Esophagus squamous epithelium (tissue), 5 donors: ENCODE measurements around the gene ETV1. TPM values are rescaled to one million over a fixed set of nuclear protein-coding genes. Genes with fewer than 3 reads are reported as not detected.

ENCODE experiments used
- DNase-seq: peaks from one replicate; lab custom pipeline; 2025; lab: John Stamatoyannopoulos, UW
- H3K27ac ChIP-seq, 4 donors: fragments of 200-600 bp; sonication (generic); one replicate each; pipeline ENCODE4 v1.5.1; 2016 to 2019; ENCODE audit warnings: mild to moderate bottlenecking in 1 of 4
- H3K27me3 ChIP-seq, 4 donors: fragments of 200-600 bp; sonication (generic); 1 replicate in 3 of 4; 2 replicates in 1 of 4; pipeline versions ENCODE4 v1.5.1 to v1.6.0; 2017 to 2021; ENCODE audit warnings: antibody characterized with exemption in 1 of 4
- H3K36me3 ChIP-seq, 3 donors: fragments of 200-600 bp; sonication (generic); one replicate each; pipeline ENCODE4 v1.5.1; 2016 to 2019
- H3K4me1 ChIP-seq, 3 donors: fragments of 200-600 bp; sonication (generic); one replicate each; pipeline ENCODE4 v1.5.1; 2017 to 2019
- H3K4me3 ChIP-seq, 4 donors: fragments of 200-600 bp; sonication (generic); 1 replicate in 3 of 4; 2 replicates in 1 of 4; pipeline ENCODE4 v1.5.1; 2016 to 2019; ENCODE audit warnings: mild to moderate bottlenecking in 2 of 4, moderate library complexity in 1 of 4
- H3K9me3 ChIP-seq, 3 donors: fragments of 200-600 bp; sonication (generic); one replicate each; pipeline ENCODE4 v1.5.1; 2016 to 2019
- CTCF ChIP-seq, 6 experiments: fragments of 450-650 bp in 4 of 6; fragments of 200-600 bp in 2 of 6; sonication (generic) in 2 of 6; IDR thresholded peaks; one replicate each; pipeline ENCODE4 v1.5.1; 2016 to 2019; ENCODE audit warnings: antibody characterized with exemption in 6 of 6, mild to moderate bottlenecking in 4 of 6, moderate library complexity in 4 of 6
- POLR2A ChIP-seq, 4 donors: fragments of 450-650 bp; IDR thresholded peaks; one replicate each; pipeline ENCODE4 v1.6.1; 2017; ENCODE audit warnings: antibody characterized with exemption in 4 of 4, mild to moderate bottlenecking in 4 of 4, moderate library complexity in 3 of 4
- WGBS, 2 donors: methylation state at CpG; one replicate each; pipeline ENCODE4 v1.1.5; 2018; 5-methylcytosine and 5-hydroxymethylcytosine counted together
- intact Hi-C: fragments of 100-400 bp; cut with DNase I; formaldehyde crosslinking; loops from one replicate; pipeline ENCODE4 v1.15.0; 2022
- total RNA-seq, 4 donors: library from RNA; depleted of rRNA; stranded (reverse); fragments of >200 nt; gene quantifications; one replicate each; pipeline ENCODE4 v1.1.0, GENCODE V29; 2016
- donor health status: DM: yes; HTN: yes; CAD: no.

ETV1 gene
- total RNA-seq, 4 donors from 2014 or later, result 0.27 to 10.0 (median 1.6) TPM

GRCh38 chr7:13856012-13856411 lies 133.5 kb downstream of the ETV1 start:
- H3K36me3 ChIP-seq, result no peaks in the 10 kb centered on the region
- TF ChIP-seq POLR2A (IDR thresholded peaks at IDR 0.05) (no peak), CTCF (IDR thresholded peaks at IDR 0.05) (no peak)
- no peak for DNase-seq
- no peak overlapping the region for H3K4me3 ChIP-seq
- 38 to 43% methylated on average over 1 of the region's 1 CpG for WGBS, 2 donors
- intact Hi-C loops, result no loop called here
- H3K27me3 ChIP-seq, result no peaks in the 10 kb centered on the region
- no peak overlapping the region for H3K27ac ChIP-seq
- H3K4me1 ChIP-seq, result peaks cover 0 to 27% (median 4%) of the 10 kb centered on the region in 3 donors
- no peaks in the 10 kb centered on the region for H3K9me3 ChIP-seq

- H3K4me3 ChIP-seq, result no peak overlapping the region
- no peaks in the 10 kb centered on the region for H3K27me3 ChIP-seq
- H3K27ac ChIP-seq, result no peak overlapping the region
- intact Hi-C loops, result no loop called here
- no peaks in the 10 kb centered on the region for H3K36me3 ChIP-seq
- H3K9me3 ChIP-seq, result no peaks in the 10 kb centered on the region
- H3K4me1 ChIP-seq, result peaks cover 0 to 13% (median 8%) of the 10 kb centered on the region in 3 donors
- 80 to 83% methylated on average over 8 of the region's 8 CpGs for WGBS, 2 donors
- TF ChIP-seq CTCF (IDR thresholded peaks at IDR 0.05), result no peak
- no peak for TF ChIP-seq POLR2A (IDR thresholded peaks at IDR 0.05)
- DNase-seq, result no peak
Observed at GRCh38 chr7:13852281-13852968, 137.0 kb downstream of the ETV1 start.

DNA sequence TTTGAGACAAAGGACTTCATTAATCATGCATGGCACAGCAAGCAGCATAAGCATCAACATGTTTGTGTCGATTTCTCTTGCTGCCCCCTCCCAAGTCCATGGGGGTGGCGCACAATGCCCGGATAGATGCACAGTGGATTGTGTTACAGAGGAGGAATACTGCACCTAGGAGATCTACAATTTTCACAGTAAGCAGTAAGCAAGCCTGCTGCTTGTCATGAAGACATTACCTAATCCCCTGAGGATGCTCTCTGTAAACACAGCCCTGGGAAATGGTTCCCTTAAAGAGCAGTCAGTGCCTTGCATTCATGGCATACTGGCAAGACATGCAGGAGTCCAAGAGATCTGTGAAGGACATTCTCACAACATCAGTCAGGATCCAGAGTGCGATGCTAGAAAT lies 137.7 kb downstream of the ETV1 start:
- H3K36me3 ChIP-seq, result no peaks in the 10 kb centered on the region
- DNase-seq, result no peak
- no peak overlapping the region for H3K27ac ChIP-seq
- TF ChIP-seq POLR2A (IDR thresholded peaks at IDR 0.05) (no peak), CTCF (IDR thresholded peaks at IDR 0.05) (no peak)
- no peak overlapping the region for H3K4me3 ChIP-seq
- peaks cover 0 to 13% (median 8%) of the 10 kb centered on the region in 3 donors for H3K4me1 ChIP-seq
- intact Hi-C loops, result no loop called here
- 36 to 68% methylated on average over 3 to 4 of the region's 4 CpGs for WGBS, 2 donors
- H3K9me3 ChIP-seq, result no peaks in the 10 kb centered on the region
- H3K27me3 ChIP-seq, result no peaks in the 10 kb centered on the region

- no peaks in the 10 kb centered on the region for H3K27me3 ChIP-seq
- peaks cover 0 to 13% (median 8%) of the 10 kb centered on the region in 3 donors for H3K4me1 ChIP-seq
- no peaks in the 10 kb centered on the region for H3K36me3 ChIP-seq
- peak overlapping the region in 2 of 4 donors; percentile 18 to 45 for H3K27ac ChIP-seq
- DNase-seq, result no peak
- H3K9me3 ChIP-seq, result no peaks in the 10 kb centered on the region
- TF ChIP-seq POLR2A (IDR thresholded peaks at IDR 0.05) (no peak), CTCF (IDR thresholded peaks at IDR 0.05) (no peak)
- intact Hi-C loops, result no loop called here
- no peak overlapping the region for H3K4me3 ChIP-seq
- 0 to 4% methylated on average over 2 of the region's 2 CpGs for WGBS, 2 donors
Observed at GRCh38 chr7:13850185-13850752, 139.2 kb downstream of the ETV1 start.

GRCh38 chr7:13849163-13849892 lies 140.1 kb downstream of the ETV1 start:
- H3K27ac ChIP-seq, result peak overlapping the region in 2 of 4 donors; percentile 36 to 45
- TF ChIP-seq CTCF (IDR thresholded peaks at IDR 0.05) (no peak), POLR2A (IDR thresholded peaks at IDR 0.05) (no peak)
- no peaks in the 10 kb centered on the region for H3K9me3 ChIP-seq
- H3K27me3 ChIP-seq, result no peaks in the 10 kb centered on the region
- H3K4me1 ChIP-seq, result peaks cover 0 to 13% (median 8%) of the 10 kb centered on the region in 3 donors
- H3K36me3 ChIP-seq, result no peaks in the 10 kb centered on the region
- WGBS, 2 donors, result 71 to 78% methylated on average over 2 to 3 of the region's 3 CpGs
- intact Hi-C loops, result no loop called here
- H3K4me3 ChIP-seq, result no peak overlapping the region
- DNase-seq, result no peak
